Measurements from ENCODE around the gene SLC40A1. TPM values are rescaled to one million over a fixed set of nuclear protein-coding genes. Genes with fewer than 3 reads are reported as not detected.

Gene SLC40A1
- total RNA-seq, 2 experiments from 2014 or later: not detected

- Histone ChIP-seq H3K4me2 (ENCODE audit: low read length) (no peak overlapping the region), H3K4me1 (ENCODE audit: insufficient read depth, low read length, poor library complexity, severe bottlenecking) (no peaks in the 10 kb centered on the region), H3K4me3 (ENCODE audit: low read depth, low read length, poor library complexity, severe bottlenecking) (no peak overlapping the region), H3K9me3 (ENCODE audit: low read length) (no peaks in the 10 kb centered on the region), H2AFZ (ENCODE audit: low read length) (no peak overlapping the region), H3K27ac (ENCODE audit: low read depth, low read length, poor library complexity, severe bottlenecking) (no peak overlapping the region), H4K20me1 (ENCODE audit: insufficient read depth, low read length) (no peaks in the 10 kb centered on the region), H3K36me3 (ENCODE audit: insufficient read depth, low read length) (no peaks in the 10 kb centered on the region), H3K79me2 (ENCODE audit: insufficient read depth, low read depth, low read length) (no peaks in the 10 kb centered on the region), H3K9me2 (ENCODE audit: insufficient read depth, low read length) (no peaks in the 10 kb centered on the region)
- ChIA-PET POLR2A (no interaction called here), CTCF (ENCODE audit: unreplicated experiment) (no interaction called here)
- intact Hi-C loops (cut with micrococcal nuclease; ENCODE audit: unreplicated experiment): no loop called here
- DNase-seq (ENCODE audit: low spot score): no peak
- no TSS peak for BruUV-seq (replicated peaks)
- TF ChIP-seq EZH2phosphoT487 (IDR thresholded peaks at IDR 0.05; ENCODE audit: borderline replicate concordance, low read depth, low read length) (no peak), CTCF (conservative IDR thresholded peaks at IDR 0.05; ENCODE audit: low read length) (no peak)
Measured at GRCh38 chr2:189551808-189552207, 28.8 kb downstream of the SLC40A1 start.

- Histone ChIP-seq H2AFZ (ENCODE audit: low read length) (no peak overlapping the region), H4K20me1 (ENCODE audit: insufficient read depth, low read length) (no peaks in the 10 kb centered on the region), H3K4me1 (ENCODE audit: insufficient read depth, low read length, poor library complexity, severe bottlenecking) (no peaks in the 10 kb centered on the region), H3K9me3 (ENCODE audit: low read length) (no peaks in the 10 kb centered on the region), H3K4me2 (ENCODE audit: low read length) (no peak overlapping the region), H3K36me3 (ENCODE audit: insufficient read depth, low read length) (no peaks in the 10 kb centered on the region), H3K27ac (ENCODE audit: low read depth, low read length, poor library complexity, severe bottlenecking) (no peak overlapping the region), H3K9me2 (ENCODE audit: insufficient read depth, low read length) (no peaks in the 10 kb centered on the region), H3K4me3 (ENCODE audit: low read depth, low read length, poor library complexity, severe bottlenecking) (no peak overlapping the region), H3K79me2 (ENCODE audit: insufficient read depth, low read depth, low read length) (no peaks in the 10 kb centered on the region)
- intact Hi-C loops (cut with micrococcal nuclease; ENCODE audit: unreplicated experiment): no loop called here
- ChIA-PET CTCF (ENCODE audit: unreplicated experiment) (no interaction called here), POLR2A (interaction anchor here (0.7 to 1.2 kb wide), 5 partner anchors 13 to 44 kb away, joined by 3 to 4 read pairs (median 3); no protein-coding TSS in a partner anchor)
- DNase-seq (ENCODE audit: low spot score): no peak
- TF ChIP-seq EZH2phosphoT487 (IDR thresholded peaks at IDR 0.05; ENCODE audit: borderline replicate concordance, low read depth, low read length) (no peak), CTCF (conservative IDR thresholded peaks at IDR 0.05; ENCODE audit: low read length) (no peak)
- no TSS peak for BruUV-seq (replicated peaks)
Measured at GRCh38 chr2:189549449-189549832, 31.1 kb downstream of the SLC40A1 start.

- H3K9me2 ChIP-seq (ENCODE audit: insufficient read depth, low read length): no peaks in the 10 kb centered on the region
- H3K79me2 ChIP-seq (ENCODE audit: insufficient read depth, low read depth, low read length): no peaks in the 10 kb centered on the region
- no peaks in the 10 kb centered on the region for H4K20me1 ChIP-seq (ENCODE audit: insufficient read depth, low read length)
- ChIA-PET POLR2A (interaction anchor here (0.7 to 1.2 kb wide), 5 partner anchors 13 to 56 kb away, joined by 3 to 4 read pairs (median 3); no protein-coding TSS in a partner anchor), CTCF (ENCODE audit: unreplicated experiment) (no interaction called here)
- BruUV-seq (replicated peaks): no TSS peak
- H3K27ac ChIP-seq (ENCODE audit: low read depth, low read length, poor library complexity, severe bottlenecking): no peak overlapping the region
- no peaks in the 10 kb centered on the region for H3K9me3 ChIP-seq (ENCODE audit: low read length)
- H3K4me2 ChIP-seq (ENCODE audit: low read length): no peak overlapping the region
- no peaks in the 10 kb centered on the region for H3K36me3 ChIP-seq (ENCODE audit: insufficient read depth, low read length)
- no peak overlapping the region for H2AFZ ChIP-seq (ENCODE audit: low read length)
- H3K4me3 ChIP-seq (ENCODE audit: low read depth, low read length, poor library complexity, severe bottlenecking): no peak overlapping the region
- H3K4me1 ChIP-seq (ENCODE audit: insufficient read depth, low read length, poor library complexity, severe bottlenecking): no peaks in the 10 kb centered on the region
- no peak for TF ChIP-seq EZH2phosphoT487 (IDR thresholded peaks at IDR 0.05; ENCODE audit: borderline replicate concordance, low read depth, low read length)
- no peak for DNase-seq (ENCODE audit: low spot score)
- intact Hi-C loops (cut with micrococcal nuclease; ENCODE audit: unreplicated experiment): no loop called here
Measured at GRCh38 chr2:189548666-189549448, 31.7 kb downstream of the SLC40A1 start.
